ENCODE results near the gene VPS9D1.

DNA sequence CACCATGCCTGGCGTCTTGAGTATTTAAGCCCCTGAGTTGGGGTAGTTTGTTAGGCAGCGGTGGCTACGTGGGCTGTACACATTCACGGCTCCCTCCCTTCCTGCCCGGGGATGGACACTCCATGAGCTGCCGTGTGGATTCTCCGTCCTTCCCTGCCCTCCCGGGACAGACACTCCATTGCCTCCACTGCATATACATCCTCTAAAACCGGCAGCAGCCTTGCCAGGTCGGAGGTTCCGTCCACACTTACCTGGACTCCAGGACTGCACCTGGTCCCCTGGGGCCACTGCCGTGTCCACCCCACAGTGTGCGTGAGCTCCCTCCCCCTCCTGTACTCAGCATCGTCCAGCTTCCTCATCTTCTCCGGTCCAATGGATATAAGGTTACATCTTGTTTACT lies 15.7 kb downstream of the VPS9D1 start:
- no peak for TF ChIP-seq EZH2 (IDR thresholded peaks at IDR 0.05; ENCODE audit: insufficient read depth, low read length)
- TF ChIP-seq, protein P1, sequence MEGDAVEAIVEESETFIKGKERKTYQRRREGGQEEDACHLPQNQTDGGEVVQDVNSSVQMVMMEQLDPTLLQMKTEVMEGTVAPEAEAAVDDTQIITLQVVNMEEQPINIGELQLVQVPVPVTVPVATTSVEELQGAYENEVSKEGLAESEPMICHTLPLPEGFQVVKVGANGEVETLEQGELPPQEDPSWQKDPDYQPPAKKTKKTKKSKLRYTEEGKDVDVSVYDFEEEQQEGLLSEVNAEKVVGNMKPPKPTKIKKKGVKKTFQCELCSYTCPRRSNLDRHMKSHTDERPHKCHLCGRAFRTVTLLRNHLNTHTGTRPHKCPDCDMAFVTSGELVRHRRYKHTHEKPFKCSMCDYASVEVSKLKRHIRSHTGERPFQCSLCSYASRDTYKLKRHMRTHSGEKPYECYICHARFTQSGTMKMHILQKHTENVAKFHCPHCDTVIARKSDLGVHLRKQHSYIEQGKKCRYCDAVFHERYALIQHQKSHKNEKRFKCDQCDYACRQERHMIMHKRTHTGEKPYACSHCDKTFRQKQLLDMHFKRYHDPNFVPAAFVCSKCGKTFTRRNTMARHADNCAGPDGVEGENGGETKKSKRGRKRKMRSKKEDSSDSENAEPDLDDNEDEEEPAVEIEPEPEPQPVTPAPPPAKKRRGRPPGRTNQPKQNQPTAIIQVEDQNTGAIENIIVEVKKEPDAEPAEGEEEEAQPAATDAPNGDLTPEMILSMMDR (IDR thresholded peaks at IDR 0.05; ENCODE audit: insufficient read depth, low read depth, low read length), result no peak

All from astrocyte (in vitro differentiated cells and primary cell).